ENCODE measurements around the gene CHMP2B.

GRCh38 chr3:87227104-87227834 is at the start of gene CHMP2B:
- TF ChIP-seq CEBPB (IDR thresholded peaks at IDR 0.05) (no peak), EP300 (IDR thresholded peaks at IDR 0.05; ENCODE audit: borderline replicate concordance) (no peak), RAD21 (IDR thresholded peaks at IDR 0.05; ENCODE audit: low read depth) (no peak), TAF1 (IDR thresholded peaks at IDR 0.05; ENCODE audit: low read depth) (peak; percentile 80), TEAD4 (IDR thresholded peaks at IDR 0.05) (no peak), EGR1 (IDR thresholded peaks at IDR 0.05) (no peak), NFIC (IDR thresholded peaks at IDR 0.05) (no peak; the same call in 1 of the 2 replicates)
- TF ChIP-seq, protein P1, sequence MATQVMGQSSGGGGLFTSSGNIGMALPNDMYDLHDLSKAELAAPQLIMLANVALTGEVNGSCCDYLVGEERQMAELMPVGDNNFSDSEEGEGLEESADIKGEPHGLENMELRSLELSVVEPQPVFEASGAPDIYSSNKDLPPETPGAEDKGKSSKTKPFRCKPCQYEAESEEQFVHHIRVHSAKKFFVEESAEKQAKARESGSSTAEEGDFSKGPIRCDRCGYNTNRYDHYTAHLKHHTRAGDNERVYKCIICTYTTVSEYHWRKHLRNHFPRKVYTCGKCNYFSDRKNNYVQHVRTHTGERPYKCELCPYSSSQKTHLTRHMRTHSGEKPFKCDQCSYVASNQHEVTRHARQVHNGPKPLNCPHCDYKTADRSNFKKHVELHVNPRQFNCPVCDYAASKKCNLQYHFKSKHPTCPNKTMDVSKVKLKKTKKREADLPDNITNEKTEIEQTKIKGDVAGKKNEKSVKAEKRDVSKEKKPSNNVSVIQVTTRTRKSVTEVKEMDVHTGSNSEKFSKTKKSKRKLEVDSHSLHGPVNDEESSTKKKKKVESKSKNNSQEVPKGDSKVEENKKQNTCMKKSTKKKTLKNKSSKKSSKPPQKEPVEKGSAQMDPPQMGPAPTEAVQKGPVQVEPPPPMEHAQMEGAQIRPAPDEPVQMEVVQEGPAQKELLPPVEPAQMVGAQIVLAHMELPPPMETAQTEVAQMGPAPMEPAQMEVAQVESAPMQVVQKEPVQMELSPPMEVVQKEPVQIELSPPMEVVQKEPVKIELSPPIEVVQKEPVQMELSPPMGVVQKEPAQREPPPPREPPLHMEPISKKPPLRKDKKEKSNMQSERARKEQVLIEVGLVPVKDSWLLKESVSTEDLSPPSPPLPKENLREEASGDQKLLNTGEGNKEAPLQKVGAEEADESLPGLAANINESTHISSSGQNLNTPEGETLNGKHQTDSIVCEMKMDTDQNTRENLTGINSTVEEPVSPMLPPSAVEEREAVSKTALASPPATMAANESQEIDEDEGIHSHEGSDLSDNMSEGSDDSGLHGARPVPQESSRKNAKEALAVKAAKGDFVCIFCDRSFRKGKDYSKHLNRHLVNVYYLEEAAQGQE (IDR thresholded peaks at IDR 0.05; ENCODE audit: low read depth): no peak
